ENCODE results near the gene BCAS3.

- TF ChIP-seq EZH2phosphoT487 (IDR thresholded peaks at IDR 0.05; ENCODE audit: borderline replicate concordance, low read depth, low read length): no peak
- no peak for TF ChIP-seq CTCF (conservative IDR thresholded peaks at IDR 0.05; ENCODE audit: low read length)
Observed at GRCh38 chr17:61399131-61400065, 721.7 kb downstream of the BCAS3 start, which contains the start of gene TBX2.
